COLO668 (cell line): ENCODE data around the gene CRYGN.

Experiments used
- DNase-seq: peaks from one replicate; lab custom pipeline; 2025; ENCODE audit not compliant: unreplicated experiment; lab: John Stamatoyannopoulos, UW

The CRYGN gene

GRCh38 chr7:151393031-151393977 is 46.6 kb downstream of the CRYGN start:
- no peak for DNase-seq

GRCh38 chr7:151392426-151392825 is 47.5 kb downstream of the CRYGN start:
- DNase-seq = no peak

- no peak for DNase-seq
Measured at GRCh38 chr7:151392002-151392401, 47.9 kb downstream of the CRYGN start.

GRCh38 chr7:151391358-151391730 is 48.6 kb downstream of the CRYGN start:
- no peak for DNase-seq

- DNase-seq = no peak
Measured at GRCh38 chr7:151390598-151391357, 49.2 kb downstream of the CRYGN start.

- DNase-seq = no peak
Measured at GRCh38 chr7:151389768-151390597, 50.0 kb downstream of the CRYGN start.

GRCh38 chr7:151389096-151389767 is 50.7 kb downstream of the CRYGN start:
- DNase-seq = no peak

GRCh38 chr7:151388430-151388829 is 51.5 kb downstream of the CRYGN start:
- no peak for DNase-seq

- DNase-seq = no peak
Measured at GRCh38 chr7:151388007-151388297, 52.0 kb downstream of the CRYGN start.

- no peak for DNase-seq
Measured at GRCh38 chr7:151387161-151388006, 52.6 kb downstream of the CRYGN start.

- no peak for DNase-seq
Measured at GRCh38 chr7:151386301-151387160, 53.4 kb downstream of the CRYGN start.

- no peak for DNase-seq
Measured at GRCh38 chr7:151385626-151386300, 54.2 kb downstream of the CRYGN start.

- no peak for DNase-seq
Measured at GRCh38 chr7:151384776-151385625, 54.9 kb downstream of the CRYGN start.

GRCh38 chr7:151384352-151384697 is 55.6 kb downstream of the CRYGN start:
- DNase-seq = no peak

GRCh38 chr7:151383638-151384351 is 56.1 kb downstream of the CRYGN start:
- DNase-seq = no peak

- no peak for DNase-seq
Measured at GRCh38 chr7:151382079-151382885, 57.7 kb downstream of the CRYGN start.
